ENCODE measurements around the gene KSR2. TPM values are rescaled to one million over a fixed set of nuclear protein-coding genes. Genes with fewer than 3 reads are reported as not detected.

KSR2 gene
- total RNA-seq, 1 experiment from 2014 or later: 0.02 TPM

- no peak overlapping the region for H3K4me3 Mint-ChIP-seq (ENCODE audit: unreplicated experiment)
- ChIA-PET POLR2A (no interaction called here), CTCF (interaction anchor here (0.6 to 0.7 kb wide), 3 partner anchors 15 to 1255 kb away, joined by 3 read pairs; no protein-coding TSS in a partner anchor)
- TF ChIP-seq CTCF (IDR thresholded peaks at IDR 0.05; ENCODE audit: unreplicated experiment): no peak
- H3K4me1 Mint-ChIP-seq (ENCODE audit: insufficient read depth, unreplicated experiment): no peaks in the 10 kb centered on the region
- intact Hi-C loops (cut with micrococcal nuclease): no loop called here
- H3K27ac Mint-ChIP-seq (ENCODE audit: low read depth, unreplicated experiment): no peak overlapping the region
- BruUV-seq (replicated peaks): no TSS peak
- H3K36me3 Mint-ChIP-seq (ENCODE audit: insufficient read depth, unreplicated experiment): no peaks in the 10 kb centered on the region
- DNase-seq (ENCODE audit: unreplicated experiment): no peak
- H3K9me3 Mint-ChIP-seq (ENCODE audit: unreplicated experiment): no peaks in the 10 kb centered on the region
- H3K27me3 Mint-ChIP-seq (ENCODE audit: insufficient read depth, unreplicated experiment): no peaks in the 10 kb centered on the region
Measured at GRCh38 chr12:117468016-117468415, 500.8 kb downstream of the KSR2 start.

GRCh38 chr12:117467588-117467987 is 501.2 kb downstream of the KSR2 start:
- Mint-ChIP-seq H3K36me3 (ENCODE audit: insufficient read depth, unreplicated experiment) (no peaks in the 10 kb centered on the region), H3K27ac (ENCODE audit: low read depth, unreplicated experiment) (no peak overlapping the region), H3K4me3 (ENCODE audit: unreplicated experiment) (no peak overlapping the region), H3K4me1 (ENCODE audit: insufficient read depth, unreplicated experiment) (no peaks in the 10 kb centered on the region), H3K9me3 (ENCODE audit: unreplicated experiment) (peaks cover 3% of the 10 kb centered on the region), H3K27me3 (ENCODE audit: insufficient read depth, unreplicated experiment) (no peaks in the 10 kb centered on the region)
- no peak for TF ChIP-seq CTCF (IDR thresholded peaks at IDR 0.05; ENCODE audit: unreplicated experiment)
- no TSS peak for BruUV-seq (replicated peaks)
- ChIA-PET POLR2A (no interaction called here), CTCF (interaction anchor here (0.6 to 0.7 kb wide), 3 partner anchors 16 to 1256 kb away, joined by 3 read pairs; no protein-coding TSS in a partner anchor)
- no peak for DNase-seq (ENCODE audit: unreplicated experiment)
- intact Hi-C loops (cut with micrococcal nuclease): no loop called here

GRCh38 chr12:117466677-117467362 is 502.0 kb downstream of the KSR2 start:
- Mint-ChIP-seq H3K9me3 (ENCODE audit: unreplicated experiment) (peaks cover 11% of the 10 kb centered on the region), H3K4me3 (ENCODE audit: unreplicated experiment) (no peak overlapping the region), H3K27me3 (ENCODE audit: insufficient read depth, unreplicated experiment) (no peaks in the 10 kb centered on the region), H3K4me1 (ENCODE audit: insufficient read depth, unreplicated experiment) (no peaks in the 10 kb centered on the region), H3K27ac (ENCODE audit: low read depth, unreplicated experiment) (no peak overlapping the region), H3K36me3 (ENCODE audit: insufficient read depth, unreplicated experiment) (no peaks in the 10 kb centered on the region)
- DNase-seq (ENCODE audit: unreplicated experiment): no peak
- intact Hi-C loops (cut with micrococcal nuclease): no loop called here
- ChIA-PET POLR2A (no interaction called here), CTCF (no interaction called here)
- BruUV-seq (replicated peaks): no TSS peak
- no peak for TF ChIP-seq CTCF (IDR thresholded peaks at IDR 0.05; ENCODE audit: unreplicated experiment)

- intact Hi-C loops (cut with micrococcal nuclease): no loop called here
- ChIA-PET POLR2A (no interaction called here), CTCF (no interaction called here)
- Mint-ChIP-seq H3K9me3 (ENCODE audit: unreplicated experiment) (peaks cover 13% of the 10 kb centered on the region), H3K27me3 (ENCODE audit: insufficient read depth, unreplicated experiment) (no peaks in the 10 kb centered on the region), H3K27ac (ENCODE audit: low read depth, unreplicated experiment) (no peak overlapping the region), H3K4me1 (ENCODE audit: insufficient read depth, unreplicated experiment) (no peaks in the 10 kb centered on the region), H3K4me3 (ENCODE audit: unreplicated experiment) (no peak overlapping the region), H3K36me3 (ENCODE audit: insufficient read depth, unreplicated experiment) (no peaks in the 10 kb centered on the region)
- BruUV-seq (replicated peaks): no TSS peak
- DNase-seq (ENCODE audit: unreplicated experiment): no peak
- no peak for TF ChIP-seq CTCF (IDR thresholded peaks at IDR 0.05; ENCODE audit: unreplicated experiment)
Measured at GRCh38 chr12:117461732-117462131, 507.1 kb downstream of the KSR2 start.

Measured in MCF 10A (cell line).